ENCODE data around the gene ELAVL1. TPM values are rescaled to one million over a fixed set of nuclear protein-coding genes. Genes with fewer than 3 reads are reported as not detected.

The ELAVL1 gene
- total and polyA plus RNA-seq, 9 of the 15 experiments (the other 6 are each of a cell fraction or from before 2014, with no cell fraction given), result 4.3 to 172 (median 69.2) TPM

DNA sequence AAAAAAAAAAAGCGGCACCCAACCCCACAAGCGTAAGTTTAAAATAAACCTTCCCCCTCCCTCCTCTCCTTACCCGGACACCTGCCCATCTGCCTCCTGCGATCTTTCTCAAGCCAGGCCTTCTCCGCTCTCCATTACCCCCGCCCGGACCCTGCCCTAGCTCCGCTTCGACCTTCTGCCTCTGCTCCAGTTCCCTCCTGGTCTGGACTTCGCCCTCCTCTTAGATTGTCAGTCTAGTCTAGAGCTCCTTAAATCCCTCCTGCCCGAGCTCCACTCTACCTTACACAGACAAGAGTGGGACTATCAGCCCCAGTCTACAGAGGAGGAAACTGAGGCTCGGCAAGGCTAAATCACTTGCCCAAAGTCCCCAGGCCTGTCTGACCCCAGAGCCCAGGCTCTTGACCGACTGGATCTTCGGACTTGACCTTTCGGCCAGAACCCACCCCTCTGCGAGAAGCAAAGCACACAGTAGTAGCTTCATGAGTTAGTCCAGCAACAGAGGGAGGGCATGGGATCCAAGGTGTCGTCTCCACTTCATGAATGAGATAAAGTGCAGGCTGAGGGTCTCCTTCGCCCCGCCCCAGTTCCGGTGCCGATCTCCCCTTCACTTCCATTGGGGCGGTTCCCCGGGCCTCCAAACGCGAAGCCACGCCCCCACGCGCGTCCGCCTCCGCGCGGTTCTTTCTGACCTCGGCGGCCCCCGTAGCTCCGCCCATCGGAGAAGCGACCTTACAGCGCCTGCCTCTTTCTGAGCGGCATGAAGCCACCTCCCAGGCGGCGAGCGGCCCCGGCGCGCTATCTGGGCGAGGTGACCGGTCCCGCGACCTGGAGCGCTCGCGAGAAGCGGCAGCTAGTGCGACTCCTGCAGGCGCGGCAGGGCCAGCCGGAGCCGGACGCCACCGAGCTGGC lies 85.6 kb downstream of the ELAVL1 start, which contains the start of gene SNAPC2 (continued):
- no peak for TF ChIP-seq MYBL2 (IDR thresholded peaks at IDR 0.05; ENCODE audit: low read depth)
- no peak for TF ChIP-seq MYBL2 (CRISPR knock-in tag; IDR thresholded peaks at IDR 0.05; ENCODE audit: borderline replicate concordance)
- TF ChIP-seq EP400 (IDR thresholded peaks at IDR 0.05), result no peak; the same call in 1 of the 2 replicates
- no peak for TF ChIP-seq PTTG1 (tag; IDR thresholded peaks at IDR 0.05; ENCODE audit: low read depth)
- peak; percentile 63 for TF ChIP-seq SUPT5H (IDR thresholded peaks at IDR 0.05)
- TF ChIP-seq, protein P1, sequence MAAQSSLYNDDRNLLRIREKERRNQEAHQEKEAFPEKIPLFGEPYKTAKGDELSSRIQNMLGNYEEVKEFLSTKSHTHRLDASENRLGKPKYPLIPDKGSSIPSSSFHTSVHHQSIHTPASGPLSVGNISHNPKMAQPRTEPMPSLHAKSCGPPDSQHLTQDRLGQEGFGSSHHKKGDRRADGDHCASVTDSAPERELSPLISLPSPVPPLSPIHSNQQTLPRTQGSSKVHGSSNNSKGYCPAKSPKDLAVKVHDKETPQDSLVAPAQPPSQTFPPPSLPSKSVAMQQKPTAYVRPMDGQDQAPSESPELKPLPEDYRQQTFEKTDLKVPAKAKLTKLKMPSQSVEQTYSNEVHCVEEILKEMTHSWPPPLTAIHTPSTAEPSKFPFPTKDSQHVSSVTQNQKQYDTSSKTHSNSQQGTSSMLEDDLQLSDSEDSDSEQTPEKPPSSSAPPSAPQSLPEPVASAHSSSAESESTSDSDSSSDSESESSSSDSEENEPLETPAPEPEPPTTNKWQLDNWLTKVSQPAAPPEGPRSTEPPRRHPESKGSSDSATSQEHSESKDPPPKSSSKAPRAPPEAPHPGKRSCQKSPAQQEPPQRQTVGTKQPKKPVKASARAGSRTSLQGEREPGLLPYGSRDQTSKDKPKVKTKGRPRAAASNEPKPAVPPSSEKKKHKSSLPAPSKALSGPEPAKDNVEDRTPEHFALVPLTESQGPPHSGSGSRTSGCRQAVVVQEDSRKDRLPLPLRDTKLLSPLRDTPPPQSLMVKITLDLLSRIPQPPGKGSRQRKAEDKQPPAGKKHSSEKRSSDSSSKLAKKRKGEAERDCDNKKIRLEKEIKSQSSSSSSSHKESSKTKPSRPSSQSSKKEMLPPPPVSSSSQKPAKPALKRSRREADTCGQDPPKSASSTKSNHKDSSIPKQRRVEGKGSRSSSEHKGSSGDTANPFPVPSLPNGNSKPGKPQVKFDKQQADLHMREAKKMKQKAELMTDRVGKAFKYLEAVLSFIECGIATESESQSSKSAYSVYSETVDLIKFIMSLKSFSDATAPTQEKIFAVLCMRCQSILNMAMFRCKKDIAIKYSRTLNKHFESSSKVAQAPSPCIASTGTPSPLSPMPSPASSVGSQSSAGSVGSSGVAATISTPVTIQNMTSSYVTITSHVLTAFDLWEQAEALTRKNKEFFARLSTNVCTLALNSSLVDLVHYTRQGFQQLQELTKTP (IDR thresholded peaks at IDR 0.05; ENCODE audit: low read depth in 1 of 2, partially characterized antibody in 2 of 2), result no peak
- no peak for TF ChIP-seq ZNF449 (CRISPR knock-in tag; IDR thresholded peaks at IDR 0.05)
- no peak for TF ChIP-seq IRF2 (CRISPR knock-in tag; IDR thresholded peaks at IDR 0.05)
- TF ChIP-seq, protein P2, sequence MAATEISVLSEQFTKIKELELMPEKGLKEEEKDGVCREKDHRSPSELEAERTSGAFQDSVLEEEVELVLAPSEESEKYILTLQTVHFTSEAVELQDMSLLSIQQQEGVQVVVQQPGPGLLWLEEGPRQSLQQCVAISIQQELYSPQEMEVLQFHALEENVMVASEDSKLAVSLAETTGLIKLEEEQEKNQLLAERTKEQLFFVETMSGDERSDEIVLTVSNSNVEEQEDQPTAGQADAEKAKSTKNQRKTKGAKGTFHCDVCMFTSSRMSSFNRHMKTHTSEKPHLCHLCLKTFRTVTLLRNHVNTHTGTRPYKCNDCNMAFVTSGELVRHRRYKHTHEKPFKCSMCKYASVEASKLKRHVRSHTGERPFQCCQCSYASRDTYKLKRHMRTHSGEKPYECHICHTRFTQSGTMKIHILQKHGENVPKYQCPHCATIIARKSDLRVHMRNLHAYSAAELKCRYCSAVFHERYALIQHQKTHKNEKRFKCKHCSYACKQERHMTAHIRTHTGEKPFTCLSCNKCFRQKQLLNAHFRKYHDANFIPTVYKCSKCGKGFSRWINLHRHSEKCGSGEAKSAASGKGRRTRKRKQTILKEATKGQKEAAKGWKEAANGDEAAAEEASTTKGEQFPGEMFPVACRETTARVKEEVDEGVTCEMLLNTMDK (IDR thresholded peaks at IDR 0.05; ENCODE audit: borderline replicate concordance, insufficient read depth, low read depth, low read length, poor library complexity, severe bottlenecking), result peak; percentile 93
- no peak; the same call in 1 of the 2 replicates for TF ChIP-seq HDAC2 (IDR thresholded peaks at IDR 0.05)
- TF ChIP-seq, protein P3, sequence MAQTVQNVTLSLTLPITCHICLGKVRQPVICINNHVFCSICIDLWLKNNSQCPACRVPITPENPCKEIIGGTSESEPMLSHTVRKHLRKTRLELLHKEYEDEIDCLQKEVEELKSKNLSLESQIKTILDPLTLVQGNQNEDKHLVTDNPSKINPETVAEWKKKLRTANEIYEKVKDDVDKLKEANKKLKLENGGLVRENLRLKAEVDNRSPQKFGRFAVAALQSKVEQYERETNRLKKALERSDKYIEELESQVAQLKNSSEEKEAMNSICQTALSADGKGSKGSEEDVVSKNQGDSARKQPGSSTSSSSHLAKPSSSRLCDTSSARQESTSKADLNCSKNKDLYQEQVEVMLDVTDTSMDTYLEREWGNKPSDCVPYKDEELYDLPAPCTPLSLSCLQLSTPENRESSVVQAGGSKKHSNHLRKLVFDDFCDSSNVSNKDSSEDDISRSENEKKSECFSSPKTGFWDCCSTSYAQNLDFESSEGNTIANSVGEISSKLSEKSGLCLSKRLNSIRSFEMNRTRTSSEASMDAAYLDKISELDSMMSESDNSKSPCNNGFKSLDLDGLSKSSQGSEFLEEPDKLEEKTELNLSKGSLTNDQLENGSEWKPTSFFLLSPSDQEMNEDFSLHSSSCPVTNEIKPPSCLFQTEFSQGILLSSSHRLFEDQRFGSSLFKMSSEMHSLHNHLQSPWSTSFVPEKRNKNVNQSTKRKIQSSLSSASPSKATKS (CRISPR knock-in tag; IDR thresholded peaks at IDR 0.05), result no peak
- TF ChIP-seq PHF8 (IDR thresholded peaks at IDR 0.05; ENCODE audit: borderline replicate concordance, low read length), result peak; percentile 52; the same call in 1 of the 2 replicates
- no peak for TF ChIP-seq ZNF717 (CRISPR knock-in tag; IDR thresholded peaks at IDR 0.05)
- no peak for TF ChIP-seq ZNF23 (CRISPR knock-in tag; IDR thresholded peaks at IDR 0.05)
- TF ChIP-seq TCF15 (CRISPR knock-in tag; IDR thresholded peaks at IDR 0.05), result no peak
- no peak for TF ChIP-seq STAT5A (IDR thresholded peaks at IDR 0.05; ENCODE audit: borderline replicate concordance, low read length)
